Measurements from ENCODE around the gene INS.
"Not testable (repeated sequence)": the region's sequence is repeated elsewhere in the genome, so short reads cannot be mapped to it uniquely, and the experiment has no call there.

The INS gene

GRCh38 chr11:2180789-2181370 lies 19.9 kb upstream of the INS start:
- Histone ChIP-seq H3K9me3 (ENCODE audit: severe bottlenecking) (no peaks in the 10 kb centered on the region), H3K27ac (ENCODE audit: poor library complexity, severe bottlenecking) (peak overlapping the region; percentile 98), H3K4me3 (ENCODE audit: severe bottlenecking) (no peak overlapping the region), H3K27me3 (ENCODE audit: insufficient read depth, poor library complexity, severe bottlenecking) (no peaks in the 10 kb centered on the region), H3K4me1 (ENCODE audit: insufficient read depth, poor library complexity, severe bottlenecking) (peaks cover 38% of the 10 kb centered on the region), H3K36me3 (ENCODE audit: low read depth) (no peaks in the 10 kb centered on the region)
- peak; percentile 64 for ATAC-seq (ENCODE audit: low read depth)
- TF ChIP-seq, protein P1, sequence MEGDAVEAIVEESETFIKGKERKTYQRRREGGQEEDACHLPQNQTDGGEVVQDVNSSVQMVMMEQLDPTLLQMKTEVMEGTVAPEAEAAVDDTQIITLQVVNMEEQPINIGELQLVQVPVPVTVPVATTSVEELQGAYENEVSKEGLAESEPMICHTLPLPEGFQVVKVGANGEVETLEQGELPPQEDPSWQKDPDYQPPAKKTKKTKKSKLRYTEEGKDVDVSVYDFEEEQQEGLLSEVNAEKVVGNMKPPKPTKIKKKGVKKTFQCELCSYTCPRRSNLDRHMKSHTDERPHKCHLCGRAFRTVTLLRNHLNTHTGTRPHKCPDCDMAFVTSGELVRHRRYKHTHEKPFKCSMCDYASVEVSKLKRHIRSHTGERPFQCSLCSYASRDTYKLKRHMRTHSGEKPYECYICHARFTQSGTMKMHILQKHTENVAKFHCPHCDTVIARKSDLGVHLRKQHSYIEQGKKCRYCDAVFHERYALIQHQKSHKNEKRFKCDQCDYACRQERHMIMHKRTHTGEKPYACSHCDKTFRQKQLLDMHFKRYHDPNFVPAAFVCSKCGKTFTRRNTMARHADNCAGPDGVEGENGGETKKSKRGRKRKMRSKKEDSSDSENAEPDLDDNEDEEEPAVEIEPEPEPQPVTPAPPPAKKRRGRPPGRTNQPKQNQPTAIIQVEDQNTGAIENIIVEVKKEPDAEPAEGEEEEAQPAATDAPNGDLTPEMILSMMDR (IDR thresholded peaks at IDR 0.05; ENCODE audit: poor library complexity, severe bottlenecking): no peak
- DNase-seq (ENCODE audit: low spot score): no peak

GRCh38 chr11:2180347-2180746 lies 19.3 kb upstream of the INS start:
- H3K4me3 ChIP-seq (ENCODE audit: severe bottlenecking): no peak overlapping the region
- H3K4me1 ChIP-seq (ENCODE audit: insufficient read depth, poor library complexity, severe bottlenecking): peaks cover 43% of the 10 kb centered on the region
- H3K27me3 ChIP-seq (ENCODE audit: insufficient read depth, poor library complexity, severe bottlenecking): no peaks in the 10 kb centered on the region
- DNase-seq (ENCODE audit: low spot score) (no peak), ATAC-seq (ENCODE audit: low read depth) (no peak)
- no peaks in the 10 kb centered on the region for H3K36me3 ChIP-seq (ENCODE audit: low read depth)
- H3K27ac ChIP-seq (ENCODE audit: poor library complexity, severe bottlenecking): peak overlapping the region; percentile 98
- TF ChIP-seq, protein P1 (IDR thresholded peaks at IDR 0.05; ENCODE audit: poor library complexity, severe bottlenecking): no peak
- H3K9me3 ChIP-seq (ENCODE audit: severe bottlenecking): no peaks in the 10 kb centered on the region

GRCh38 chr11:2179516-2179915 lies 18.5 kb upstream of the INS start:
- Histone ChIP-seq H3K9me3 (ENCODE audit: severe bottlenecking) (no peaks in the 10 kb centered on the region), H3K27ac (ENCODE audit: poor library complexity, severe bottlenecking) (peak overlapping the region; percentile 98), H3K27me3 (ENCODE audit: insufficient read depth, poor library complexity, severe bottlenecking) (no peaks in the 10 kb centered on the region), H3K4me3 (ENCODE audit: severe bottlenecking) (no peak overlapping the region), H3K4me1 (ENCODE audit: insufficient read depth, poor library complexity, severe bottlenecking) (peaks cover 44% of the 10 kb centered on the region), H3K36me3 (ENCODE audit: low read depth) (no peaks in the 10 kb centered on the region)
- DNase-seq (ENCODE audit: low spot score): no peak
- TF ChIP-seq, protein P1 (IDR thresholded peaks at IDR 0.05; ENCODE audit: poor library complexity, severe bottlenecking): no peak
- ATAC-seq (ENCODE audit: low read depth): no peak

DNA sequence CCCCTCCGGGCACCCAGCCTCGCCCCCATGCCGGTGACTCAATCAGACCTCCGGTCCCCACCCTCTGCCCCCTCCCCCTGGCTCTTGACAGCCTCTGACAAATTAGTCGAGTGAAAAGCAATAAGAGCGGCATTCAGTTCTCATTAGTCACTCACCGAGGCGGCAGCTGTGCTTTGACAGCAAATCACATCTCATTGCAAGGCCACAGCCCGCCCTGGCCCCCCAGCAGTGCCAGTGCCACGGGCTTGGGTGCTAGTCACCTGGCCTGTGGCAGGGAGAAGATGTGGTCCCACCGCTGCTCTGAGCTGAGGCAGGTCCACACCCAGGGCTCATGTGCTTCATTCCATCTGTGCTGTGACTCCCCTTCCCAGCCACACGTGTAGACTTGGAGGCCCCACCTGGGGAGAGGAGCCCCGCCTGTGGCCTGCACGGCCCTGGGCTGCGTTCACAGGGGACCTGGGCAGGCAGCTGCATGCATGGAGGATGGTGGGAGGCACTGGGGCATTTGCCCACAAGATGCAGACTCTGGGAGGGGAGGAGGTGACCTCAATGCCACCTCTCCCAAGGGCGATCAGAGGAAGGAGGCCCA lies 18.0 kb upstream of the INS start:
- TF ChIP-seq, protein P1 (IDR thresholded peaks at IDR 0.05; ENCODE audit: poor library complexity, severe bottlenecking): no peak
- no peaks in the 10 kb centered on the region for H3K36me3 ChIP-seq (ENCODE audit: low read depth)
- no peaks in the 10 kb centered on the region for H3K27me3 ChIP-seq (ENCODE audit: insufficient read depth, poor library complexity, severe bottlenecking)
- H3K9me3 ChIP-seq (ENCODE audit: severe bottlenecking): no peaks in the 10 kb centered on the region
- H3K27ac ChIP-seq (ENCODE audit: poor library complexity, severe bottlenecking): peak overlapping the region; percentile 98
- H3K4me3 ChIP-seq (ENCODE audit: severe bottlenecking): no peak overlapping the region
- DNase-seq (ENCODE audit: low spot score): peak; percentile 94
- ATAC-seq (ENCODE audit: low read depth): peak; percentile 72
- H3K4me1 ChIP-seq (ENCODE audit: insufficient read depth, poor library complexity, severe bottlenecking): peaks cover 44% of the 10 kb centered on the region

DNA sequence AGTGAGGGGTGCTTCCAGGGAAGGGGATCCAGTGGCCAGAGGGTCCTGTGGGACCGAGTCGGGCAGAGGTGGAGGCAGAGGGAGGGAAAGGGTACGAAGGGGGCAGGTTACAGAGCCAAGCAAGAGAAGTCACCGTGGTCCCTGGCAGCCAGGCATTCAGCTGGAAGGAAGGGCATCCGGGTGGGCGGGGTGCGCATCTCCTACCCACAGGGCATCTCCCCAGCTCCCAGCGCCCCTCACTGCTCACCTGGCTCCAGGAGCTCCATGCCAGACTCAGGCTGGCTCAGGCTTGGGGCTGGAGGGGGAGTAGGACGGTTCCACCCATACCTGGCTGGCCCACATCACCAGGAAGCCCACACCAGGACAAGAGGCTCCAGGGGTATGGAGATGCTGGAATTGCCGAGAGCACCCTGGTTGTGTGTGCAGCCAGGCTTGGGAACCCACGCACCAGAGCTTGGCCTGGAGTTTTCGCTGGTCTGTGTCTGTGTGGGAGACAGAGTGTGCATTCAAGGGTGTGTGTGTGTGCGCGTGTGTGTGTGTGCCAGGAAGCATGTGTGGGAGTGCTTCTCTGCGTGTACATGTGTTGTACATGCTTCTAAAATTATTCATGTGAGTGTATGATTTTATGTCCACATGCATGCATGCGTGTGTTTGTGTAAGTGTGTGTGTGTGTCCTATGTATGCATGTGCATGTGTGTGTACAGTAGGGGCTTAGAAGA lies 17.2 kb upstream of the INS start:
- Histone ChIP-seq H3K4me1 (ENCODE audit: insufficient read depth, poor library complexity, severe bottlenecking) (peaks cover 44% of the 10 kb centered on the region), H3K27ac (ENCODE audit: poor library complexity, severe bottlenecking) (peak overlapping the region; percentile 98)
- H3K36me3 ChIP-seq (ENCODE audit: low read depth); H3K27me3 ChIP-seq (ENCODE audit: insufficient read depth, poor library complexity, severe bottlenecking); DNase-seq (ENCODE audit: low spot score); H3K9me3 ChIP-seq (ENCODE audit: severe bottlenecking); ATAC-seq (ENCODE audit: low read depth); H3K4me3 ChIP-seq (ENCODE audit: severe bottlenecking): not testable (repeated sequence)
